HG02588 (cell line): ENCODE results near the gene NRCAM.

Source experiments
- ATAC-seq: cut with Tn5 transposase; IDR thresholded peaks from one replicate; pipeline ENCODE4 v1.9.1; 2021; ENCODE audit warnings: mild to moderate bottlenecking, moderate library complexity; ENCODE audit not compliant: unreplicated experiment

The NRCAM gene

DNA sequence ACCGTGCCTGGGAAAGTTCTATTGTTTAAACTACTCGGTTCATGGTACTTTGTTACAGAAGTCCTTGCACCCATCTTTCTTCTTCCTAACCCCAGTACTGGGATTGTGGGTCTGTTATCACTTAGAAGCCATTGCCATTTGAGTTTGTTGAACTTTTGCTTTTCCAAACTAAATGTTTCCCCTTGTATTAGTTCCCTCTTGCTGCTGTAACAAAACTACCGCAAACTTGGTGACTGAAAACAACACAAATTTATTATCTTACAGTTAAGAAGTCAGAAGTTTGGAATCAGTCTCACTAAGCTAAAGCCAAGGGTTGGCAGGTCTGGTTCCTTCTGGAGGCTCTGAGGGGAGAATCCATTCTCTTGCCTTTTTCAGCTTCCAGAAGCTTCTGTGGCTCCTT is 319.2 kb downstream of the NRCAM start:
- ATAC-seq = no peak

GRCh38 chr7:108136191-108136688 is 320.0 kb downstream of the NRCAM start:
- ATAC-seq = peak; percentile 7

GRCh38 chr7:108135446-108136190 is 320.6 kb downstream of the NRCAM start:
- ATAC-seq = peak; percentile 98

- ATAC-seq = no peak
Observed at GRCh38 chr7:108134486-108134885, 321.8 kb downstream of the NRCAM start.

DNA sequence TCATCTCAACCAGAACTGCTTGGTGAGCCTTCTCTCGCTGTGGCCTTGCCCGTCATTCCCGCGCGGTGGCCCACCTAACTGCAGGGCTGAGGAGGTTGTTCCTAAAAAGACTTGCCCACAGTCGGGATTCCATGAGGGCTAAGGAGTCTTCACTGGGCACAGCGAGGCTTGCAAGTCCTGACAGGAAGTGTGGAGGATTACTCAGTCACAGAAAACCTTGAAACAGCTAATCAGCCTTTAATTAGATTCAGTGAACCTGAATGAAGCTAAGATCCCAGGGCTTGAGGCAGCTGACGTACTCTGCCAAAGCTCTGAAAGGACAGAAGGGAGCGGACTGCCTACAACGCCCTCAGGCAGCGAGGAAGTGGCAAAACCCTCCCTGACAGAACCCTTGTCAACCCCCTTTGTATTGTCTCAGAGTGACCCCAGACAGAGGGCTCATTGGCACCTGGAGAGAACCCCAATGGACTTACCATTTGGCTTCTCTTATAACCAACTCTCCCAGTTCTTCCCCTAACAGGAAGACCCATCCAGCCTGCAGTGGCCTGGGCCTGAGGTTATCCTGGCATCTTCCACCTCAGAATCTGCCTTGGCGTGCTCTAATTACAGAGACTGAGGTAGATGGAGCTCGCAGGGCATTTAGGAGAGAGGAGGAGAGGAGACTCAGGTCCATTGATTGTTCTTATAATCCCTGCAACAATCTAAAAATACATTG is 323.5 kb downstream of the NRCAM start:
- no peak for ATAC-seq

DNA sequence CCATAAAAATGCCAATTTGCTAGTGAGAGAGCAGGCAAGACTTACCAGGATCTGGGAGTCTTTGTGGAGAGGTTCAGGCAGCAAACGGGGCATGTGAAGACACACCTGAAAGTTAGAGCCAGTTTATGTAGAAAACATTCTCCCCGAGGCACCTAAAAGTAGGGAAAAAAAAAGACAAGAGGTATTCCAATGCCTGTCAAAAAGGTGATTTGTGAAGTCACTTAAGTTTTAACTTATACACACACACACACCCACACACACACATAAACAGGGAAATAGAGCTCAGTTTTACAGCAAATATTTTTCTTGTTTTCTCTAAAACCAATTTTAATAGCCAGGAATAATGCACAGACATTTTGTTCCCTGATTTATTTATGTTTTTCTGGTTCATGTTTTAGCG is 326.0 kb downstream of the NRCAM start, which contains the start of gene LAMB4:
TSS of gene LAMB4 (minus strand) at position 101 of the 400 bp plus-strand sequence. CDS start 7,197 bp downstream, outside the sequence.
- ATAC-seq = no peak

DNA sequence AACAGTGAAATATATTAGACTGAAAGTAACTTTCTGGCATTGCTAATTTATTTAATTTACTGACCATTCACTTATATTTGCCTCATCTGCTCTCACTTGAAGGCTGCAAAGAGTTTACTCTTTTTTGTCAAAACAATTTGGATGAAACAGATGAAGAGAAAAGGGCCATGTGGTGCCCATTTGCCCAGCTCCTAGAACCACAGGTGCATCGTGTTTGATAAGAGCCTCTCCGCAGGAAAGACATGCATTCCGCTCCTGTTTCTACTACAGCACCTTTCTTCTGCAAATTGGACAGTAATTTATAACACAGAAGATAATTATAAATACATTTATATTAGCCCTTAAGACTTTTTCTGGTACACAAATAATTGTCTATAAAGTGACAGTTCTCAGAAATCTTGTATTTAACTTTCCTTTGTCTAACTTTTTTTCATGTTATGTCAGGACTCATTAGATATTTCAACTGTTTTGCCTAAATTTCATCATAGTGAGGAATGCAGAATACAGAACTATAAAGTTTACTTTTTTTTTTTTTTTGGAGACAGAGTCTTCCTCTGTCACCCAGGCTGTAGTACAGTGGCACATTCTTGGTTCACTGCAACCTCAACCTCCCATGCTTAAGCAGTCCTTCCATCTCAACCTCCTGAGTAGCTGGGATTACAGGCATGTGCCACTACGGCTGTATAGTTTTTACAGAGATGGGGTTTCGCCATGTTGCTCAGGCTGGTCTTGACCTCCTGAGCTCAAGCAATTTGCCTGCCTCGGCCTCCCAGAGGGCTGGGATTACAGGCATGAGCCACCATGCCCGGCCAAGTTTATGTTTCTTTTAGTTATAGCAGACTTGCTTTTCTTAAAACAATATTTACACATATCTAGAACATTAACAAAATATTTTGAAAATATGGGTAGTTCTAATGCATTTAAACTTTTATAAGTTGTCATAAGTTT is 326.9 kb downstream of the NRCAM start:
- ATAC-seq = no peak

- no peak for ATAC-seq
Observed at GRCh38 chr7:108128514-108128913, 327.7 kb downstream of the NRCAM start.

DNA sequence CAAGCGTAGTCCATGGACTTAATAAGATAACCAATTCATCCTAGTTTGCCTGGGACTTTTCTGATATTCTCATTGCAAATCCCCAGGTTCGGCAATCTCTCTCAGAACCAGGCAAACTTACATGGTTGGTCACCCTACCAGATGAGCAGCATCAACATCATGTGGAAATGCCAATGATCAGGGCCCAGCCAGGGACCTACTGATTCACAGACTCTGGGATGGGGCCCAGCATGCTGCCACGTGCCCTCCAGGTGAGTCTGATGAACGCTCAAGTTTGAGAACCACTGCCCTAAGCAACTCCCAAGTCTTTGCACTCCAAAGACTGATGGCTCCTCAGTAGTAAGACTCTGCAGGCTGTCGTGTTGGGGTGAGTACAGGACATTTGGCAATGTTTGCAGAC is 328.8 kb downstream of the NRCAM start:
- ATAC-seq = no peak

GRCh38 chr7:108124820-108125219 is 331.4 kb downstream of the NRCAM start:
- ATAC-seq = no peak

DNA sequence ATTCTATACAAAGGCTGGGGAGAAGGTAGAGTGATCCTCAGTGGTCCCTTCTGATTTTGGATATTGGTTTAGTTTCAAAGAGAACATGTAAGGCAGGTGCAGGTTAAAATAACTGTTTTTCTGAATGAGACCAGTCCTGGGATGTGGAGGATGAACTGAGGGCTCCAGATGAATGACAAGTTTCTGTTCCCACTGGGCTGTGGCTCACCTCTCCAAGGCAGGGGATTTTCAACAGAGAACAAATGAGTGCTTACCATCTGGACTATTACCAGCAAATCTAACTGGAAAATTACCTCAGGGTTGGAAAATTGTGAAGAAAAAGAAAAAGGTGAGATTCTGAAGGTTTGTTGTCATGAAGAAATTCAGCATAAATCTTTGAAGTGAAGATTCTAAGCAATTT is 334.1 kb downstream of the NRCAM start:
- ATAC-seq = no peak

DNA sequence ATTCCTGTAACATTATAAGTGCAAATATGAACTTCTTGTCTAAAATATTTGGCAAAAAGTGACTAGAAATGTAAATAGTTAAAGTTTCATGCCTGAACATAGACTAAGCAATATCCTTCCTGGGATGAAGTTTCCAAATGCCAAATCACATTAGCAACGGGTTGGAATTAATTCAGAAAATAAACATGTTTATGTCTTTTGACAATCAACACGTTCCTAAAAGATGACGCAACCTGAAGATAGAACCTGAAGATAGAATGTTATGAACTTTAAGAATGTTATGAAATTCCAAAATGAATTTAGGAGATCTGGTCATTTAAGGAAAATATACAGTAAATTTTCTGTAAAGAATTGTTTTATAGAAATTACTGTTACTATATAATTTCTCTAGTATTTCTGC is 335.3 kb downstream of the NRCAM start:
- no peak for ATAC-seq

- no peak for ATAC-seq
Observed at GRCh38 chr7:108120196-108120595, 336.0 kb downstream of the NRCAM start.

DNA sequence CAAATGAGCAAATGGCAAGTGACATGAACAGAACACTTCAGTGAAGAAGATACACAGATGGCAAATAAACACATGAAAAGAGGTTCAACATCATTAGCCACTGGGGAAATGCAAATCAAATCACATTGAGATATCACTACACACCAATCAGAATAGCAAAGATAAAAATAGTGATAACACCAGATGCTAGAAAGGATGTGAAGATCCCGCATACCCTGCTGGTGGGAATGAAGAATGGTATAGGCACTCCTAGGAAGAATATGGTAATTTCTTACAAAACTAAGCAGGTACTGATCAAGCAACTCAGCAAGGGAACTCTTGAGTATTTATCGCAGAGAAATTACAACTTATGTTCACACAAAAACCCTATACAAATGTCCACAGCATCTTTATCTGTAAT is 337.3 kb downstream of the NRCAM start:
- no peak for ATAC-seq

GRCh38 chr7:108114117-108114841 is 342.0 kb downstream of the NRCAM start:
- peak; percentile 68 for ATAC-seq

GRCh38 chr7:108112683-108113082 is 343.6 kb downstream of the NRCAM start:
- ATAC-seq = no peak

- no peak for ATAC-seq
Observed at GRCh38 chr7:108109221-108109908, 346.9 kb downstream of the NRCAM start.

DNA sequence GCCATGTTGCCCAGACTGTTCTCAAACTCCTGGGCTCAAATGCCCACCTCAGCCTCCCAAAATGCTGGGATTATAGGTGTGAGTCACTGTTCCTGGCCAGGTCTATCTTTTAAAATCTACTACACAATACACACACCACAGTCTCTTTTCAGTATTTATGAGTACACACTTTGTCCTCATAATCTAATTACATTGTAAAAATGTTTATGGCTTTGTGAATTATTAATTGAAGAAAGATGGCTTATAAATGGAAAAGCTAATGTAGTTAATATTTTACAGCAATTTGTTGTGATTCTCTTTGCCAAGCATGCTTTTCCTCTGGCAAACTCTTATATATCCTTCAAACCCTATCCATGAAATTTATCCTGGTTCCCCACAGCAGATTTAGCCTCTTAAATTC is 348.1 kb downstream of the NRCAM start:
- ATAC-seq = no peak

GRCh38 chr7:108104324-108104723 is 351.9 kb downstream of the NRCAM start:
- no peak for ATAC-seq
